K562 (cell line): ENCODE measurements around the gene USP20. TPM values are rescaled to one million over a fixed set of nuclear protein-coding genes. Genes with fewer than 3 reads are reported as not detected.

Source experiments
- ATAC-seq: fragments of 200-7000 bp; cut with Tn5 transposase; 3 replicates; pipeline ENCODE4 v1.9.1; 2020; ENCODE audit warnings: moderate library complexity
- BruUV-seq: library from RNA; stranded (reverse); fragments of 400-500 nt; replicated peaks from 2 replicates; lab custom pipeline; 2021; lab: Mats Ljungman, UMichigan
- CTCF ChIA-PET: fragments of 300-600 bp; formaldehyde crosslinking; extraction: SDS; loops from one replicate; lab custom pipeline; 2021; ENCODE audit warnings: low intra/inter-chr PET ratio; lab: Yijun Ruan, JAX
- POLR2A ChIA-PET: fragments of 300-600, 350-650 bp; sonication (Branson Sonifier 250); formaldehyde crosslinking; extraction: SDS; loops from one replicate; lab custom pipeline; 2021; ENCODE audit warnings: antibody characterized with exemption, inconsistent platforms; lab: Yijun Ruan, JAX
- DNase-seq, 4 experiments: peaks; one replicate each; pipeline versions ENCODE4 v3.0.0 to v3.0.0-alpha.2; 2011 to 2018; ENCODE audit warnings: low spot score in 3 of 4, mixed read lengths in 3 of 4; ENCODE audit errors: extremely low read depth in 1 of 4
- FAIRE-seq: peaks from 2 replicates; lab custom pipeline; 2011; peaks lifted over from hg19 to GRCh38; lab: Jason Lieb, UNC
- H2AFZ ChIP-seq: 2 replicates; pipeline ENCODE4 v1.6.0; 2011; ENCODE audit warnings: low read depth, low read length, control low read depth, inconsistent platforms
- H3K27ac ChIP-seq: fragments of 200-600 bp; 3 replicates; pipeline ENCODE4 v1.8.0; 2011; ENCODE audit warnings: low read depth, mild to moderate bottlenecking, control low read depth, inconsistent platforms, low read length, moderate library complexity, mixed read lengths; ENCODE audit errors: extremely low read depth
- H3K27me3 ChIP-seq, 2 experiments: fragments of 300-600 bp in 1 of 2; 2 replicates in 1 of 2; 3 replicates in 1 of 2; pipeline versions ENCODE4 v1.6.0 to v1.8.0; 2011; ENCODE audit warnings: inconsistent platforms in 2 of 2, low read length in 2 of 2, mild to moderate bottlenecking in 1 of 2, mixed read lengths in 1 of 2, moderate library complexity in 1 of 2; ENCODE audit not compliant: control insufficient read depth in 2 of 2, insufficient read depth in 2 of 2
- H3K36me3 ChIP-seq: fragments of 300-600 bp; 3 replicates; pipeline ENCODE4 v1.8.0; 2011; ENCODE audit warnings: mild to moderate bottlenecking, low read length, inconsistent platforms; ENCODE audit not compliant: control insufficient read depth, insufficient read depth
- H3K4me1 ChIP-seq, 2 experiments: fragments of 200-600 bp in 1 of 2; replicated peaks in 1 of 2; 2 replicates in 1 of 2; 3 replicates in 1 of 2; pipeline versions ENCODE4 v1.5.1 to v1.8.0; 2011; ENCODE audit warnings: inconsistent platforms in 2 of 2, low read length in 2 of 2, mild to moderate bottlenecking in 1 of 2, mixed read lengths in 1 of 2, moderate library complexity in 1 of 2; ENCODE audit not compliant: control insufficient read depth in 2 of 2, insufficient read depth in 2 of 2
- H3K4me2 ChIP-seq: 2 replicates; pipeline ENCODE4 v1.6.1; 2011; ENCODE audit warnings: low read length, control low read depth, inconsistent platforms, mixed read lengths; ENCODE audit not compliant: insufficient read depth
- H3K4me3 ChIP-seq: fragments of 200-600 bp; sonication (generic), shearing (Covaris generic); 2 replicates; pipeline ENCODE4 v1.5.1; 2016; ENCODE audit warnings: control low read depth, inconsistent platforms
- H3K79me2 ChIP-seq: fragments of 200-600 bp; 3 replicates; pipeline ENCODE4 v1.8.0; 2011; ENCODE audit warnings: low read length, inconsistent platforms; ENCODE audit not compliant: control insufficient read depth, insufficient read depth
- H3K9ac ChIP-seq, 2 experiments: 2 replicates each; pipeline versions ENCODE4 v1.6.0 to v1.6.1; 2011; ENCODE audit warnings: low read depth in 2 of 2, low read length in 2 of 2, control low read depth in 1 of 2, inconsistent platforms in 1 of 2, mild to moderate bottlenecking in 1 of 2, mixed read lengths in 1 of 2; ENCODE audit not compliant: insufficient read depth in 1 of 2
- H3K9me1 ChIP-seq: one replicate; pipeline ENCODE4 v1.6.0; 2011; ENCODE audit warnings: inconsistent platforms, mild to moderate bottlenecking, low read length, moderate library complexity; ENCODE audit not compliant: control insufficient read depth, insufficient read depth
- H3K9me3 ChIP-seq: replicated peaks from 2 replicates; pipeline ENCODE4 v1.5.1; 2011; ENCODE audit warnings: low read depth, low read length, inconsistent platforms; ENCODE audit not compliant: control insufficient read depth, insufficient read depth
- H4K20me1 ChIP-seq: replicated peaks from 2 replicates; pipeline ENCODE4 v1.6.1; 2011; ENCODE audit warnings: low read length, inconsistent platforms, mixed read lengths; ENCODE audit not compliant: control insufficient read depth, insufficient read depth
- ERF ChIP-seq: fragments of 450-650 bp; formaldehyde crosslinking; IDR thresholded peaks from 2 replicates; pipeline ENCODE4 v1.4.0; 2020; ENCODE audit warnings: mild to moderate bottlenecking, mixed read lengths
- HBP1 ChIP-seq: fragments of 450-650 bp; formaldehyde crosslinking; IDR thresholded peaks from 2 replicates; pipeline ENCODE4 v1.4.0; 2022; ENCODE audit warnings: missing genetic modification characterization
- KLF1 ChIP-seq: fragments of 450-650 bp; IDR thresholded peaks from 2 replicates; pipeline ENCODE4 v1.6.1; 2016; ENCODE audit warnings: missing genetic modification characterization, missing compliant biosample characterization
- L3MBTL2 ChIP-seq: fragments of 450-650 bp; IDR thresholded peaks from 2 replicates; pipeline ENCODE4 v1.6.1; 2016; ENCODE audit warnings: mild to moderate bottlenecking, moderate library complexity
- MCM7 ChIP-seq, 2 experiments: fragments of 450-650 bp; IDR thresholded peaks; 2 replicates each; pipeline ENCODE4 v1.6.1; 2016 to 2018
- MXD1 ChIP-seq: fragments of 250-450 bp; sonication (Bioruptor Pico); IDR thresholded peaks from 2 replicates; pipeline ENCODE4 v1.8.0; 2021; ENCODE audit warnings: borderline replicate concordance, mild to moderate bottlenecking, moderate library complexity; ENCODE audit not compliant: poor library complexity, severe bottlenecking
- NCOA2 ChIP-seq, 2 experiments: fragments of 450-650 bp; IDR thresholded peaks; 2 replicates each; pipeline ENCODE4 v1.6.1; 2018; ENCODE audit warnings: mild to moderate bottlenecking in 2 of 2, moderate library complexity in 1 of 2; ENCODE audit not compliant: partially characterized antibody in 2 of 2
- NEUROD1 ChIP-seq: fragments of 150-350 bp; IDR thresholded peaks from 2 replicates; pipeline ENCODE4 v1.6.1; 2014; ENCODE audit warnings: borderline replicate concordance, low read length, low read depth; ENCODE audit not compliant: partially characterized antibody
- PURB ChIP-seq: sonication (generic); formaldehyde crosslinking; IDR thresholded peaks from 2 replicates; pipeline ENCODE4 v1.9.0; 2021; ENCODE audit warnings: low read depth, mild to moderate bottlenecking, missing genetic modification reagents
- SRF ChIP-seq, 2 experiments: fragments of 250-450, 450-650 bp in 1 of 2; sonication (Bioruptor Pico) in 1 of 2; sonication (generic) in 1 of 2; formaldehyde crosslinking; IDR thresholded peaks; 2 replicates each; pipeline versions ENCODE4 v1.5.0 to v1.5.1; 2020 to 2022; ENCODE audit warnings: mild to moderate bottlenecking in 1 of 2, missing genetic modification reagents in 1 of 2
- ZBTB34 ChIP-seq: fragments of 250-450 bp; sonication (Bioruptor Pico); IDR thresholded peaks from 2 replicates; pipeline ENCODE4 v1.8.0; 2021; ENCODE audit warnings: mild to moderate bottlenecking, moderate library complexity
- ZNF280B ChIP-seq: fragments of 250-450 bp; sonication (Bioruptor Pico); IDR thresholded peaks from 2 replicates; pipeline ENCODE4 v1.5.1; 2021; ENCODE audit warnings: mild to moderate bottlenecking
- WGBS: fragments of 100-300 bp; shearing (Covaris generic); methylation state at CpG from one replicate; pipeline ENCODE4 v1.1.6; 2016; ENCODE audit warnings: low coverage, mixed read lengths; ENCODE audit not compliant: insufficient coverage; ENCODE audit errors: missing lambda C conversion rate; 5-methylcytosine and 5-hydroxymethylcytosine counted together
- in situ Hi-C: fragments of 300-500 bp; cut with MboI; formaldehyde crosslinking; loops from 4 replicates; pipeline ENCODE4 v1.15.0; 2018; ENCODE audit warnings: inconsistent platforms, mixed read lengths
- intact Hi-C: fragments of 100-400 bp; cut with micrococcal nuclease; formaldehyde crosslinking; loops from 2 replicates; pipeline ENCODE4 v1.14.2; 2022
- polyA plus RNA-seq, 8 experiments: library from polyadenylated mRNA; depleted of rRNA in 4 of 8; stranded (reverse) in 5 of 8; unstranded in 3 of 8; fragments of >200 nt; fragmentation: Nextera tagmentation in 2 of 8; fragmentation: Illumina TruSeq in 1 of 8; extraction: Ambion mirVana in 2 of 8; extraction: Trizol in 1 of 8; gene quantifications; 2 replicates each; pipeline versions ENCODE4 v1.2.1 to v1.2.3, GENCODE V29; 2011 to 2014; ENCODE audit warnings: inconsistent platforms in 1 of 8, missing spikeins in 1 of 8
- total RNA-seq, 7 experiments: library from RNA; depleted of rRNA in 6 of 7; stranded (reverse); fragments of >200 nt in 6 of 7; fragmentation: Illumina TruSeq in 2 of 7; extraction: Trizol in 2 of 7; gene quantifications; 2 replicates each; pipeline versions ENCODE4 v1.2.1 to v1.2.3, GENCODE V29; 2011 to 2021; ENCODE audit warnings: low replicate concordance in 1 of 7
- TF ChIP-seq, protein P1 (sequence below): fragments of 450-650 bp; formaldehyde crosslinking; IDR thresholded peaks from 2 replicates; pipeline ENCODE4 v1.4.0; 2020; ENCODE audit warnings: mild to moderate bottlenecking, moderate library complexity

The USP20 gene
- total and polyA plus RNA-seq, 9 of the 15 experiments (the other 6 are each of a cell fraction or from before 2014, with no cell fraction given): 1.9 to 136 (median 49.1) TPM

GRCh38 chr9:129889941-129890717 lies 54.9 kb downstream of the USP20 start:
- H3K4me2 ChIP-seq: no peak overlapping the region
- no peaks in the 10 kb centered on the region for H4K20me1 ChIP-seq
- no peaks in the 10 kb centered on the region for H3K9me3 ChIP-seq
- intact Hi-C loops (loop anchor here (5.0 to 10.0 kb wide), 5 partner anchors 67 to 455 kb away; partner anchors contain the start of genes ASB6 and GPR107), in situ Hi-C loops (loop anchor here (10.0 kb wide), 1 partner anchor 1565 kb away; the partner anchor contains the start of genes COQ4 and TRUB2)
- FAIRE-seq (no peak), ATAC-seq (no peak), DNase-seq (no peak)
- H3K36me3 ChIP-seq: no peaks in the 10 kb centered on the region
- 91% methylated on average over 26 of the region's 37 CpGs for WGBS
- no peaks in the 10 kb centered on the region for H3K9me1 ChIP-seq
- peaks cover 11% of the 10 kb centered on the region for H3K79me2 ChIP-seq
- ChIA-PET POLR2A (no interaction called here), CTCF (no interaction called here)
- H3K27me3 ChIP-seq: no peaks in the 10 kb centered on the region
- H3K27ac ChIP-seq: no peak overlapping the region
- H3K4me3 ChIP-seq: no peak overlapping the region
- H3K9ac ChIP-seq: peak overlapping the region in 1 of 2 experiments; percentile 21; a peak in 1 of 4 replicates
- no TSS peak for BruUV-seq
- peaks cover 38 to 50% of the 10 kb centered on the region in 2 experiments for H3K4me1 ChIP-seq
- H2AFZ ChIP-seq: no peak overlapping the region
- TF ChIP-seq L3MBTL2: no peak
- no peak for TF ChIP-seq SRF (CRISPR knock-in tag; IDR thresholded peaks at IDR 0.05)
- TF ChIP-seq ZNF280B (CRISPR knock-in tag): no peak
- TF ChIP-seq HBP1 (CRISPR knock-in tag): no peak
- TF ChIP-seq NCOA2 (IDR thresholded peaks at IDR 0.05; ENCODE audit: partially characterized antibody in 2 of 2): no peak
- no peak for TF ChIP-seq ERF (CRISPR knock-in tag)
- no peak for TF ChIP-seq ZBTB34 (CRISPR knock-in tag)
- no peak for TF ChIP-seq MXD1
- TF ChIP-seq KLF1: no peak
- TF ChIP-seq NEUROD1: no peak
- no peak for TF ChIP-seq PURB (CRISPR knock-in tag)
- no peak for TF ChIP-seq MCM7 (IDR thresholded peaks at IDR 0.05)
- TF ChIP-seq, protein P1, sequence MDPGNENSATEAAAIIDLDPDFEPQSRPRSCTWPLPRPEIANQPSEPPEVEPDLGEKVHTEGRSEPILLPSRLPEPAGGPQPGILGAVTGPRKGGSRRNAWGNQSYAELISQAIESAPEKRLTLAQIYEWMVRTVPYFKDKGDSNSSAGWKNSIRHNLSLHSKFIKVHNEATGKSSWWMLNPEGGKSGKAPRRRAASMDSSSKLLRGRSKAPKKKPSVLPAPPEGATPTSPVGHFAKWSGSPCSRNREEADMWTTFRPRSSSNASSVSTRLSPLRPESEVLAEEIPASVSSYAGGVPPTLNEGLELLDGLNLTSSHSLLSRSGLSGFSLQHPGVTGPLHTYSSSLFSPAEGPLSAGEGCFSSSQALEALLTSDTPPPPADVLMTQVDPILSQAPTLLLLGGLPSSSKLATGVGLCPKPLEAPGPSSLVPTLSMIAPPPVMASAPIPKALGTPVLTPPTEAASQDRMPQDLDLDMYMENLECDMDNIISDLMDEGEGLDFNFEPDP (CRISPR knock-in tag): no peak
